ENCODE measurements around the gene TERT. TPM values are rescaled to one million over a fixed set of nuclear protein-coding genes. Genes with fewer than 3 reads are reported as not detected.

The TERT gene
- total RNA-seq, 1 donor from 2014 or later: 3.5 TPM

DNA sequence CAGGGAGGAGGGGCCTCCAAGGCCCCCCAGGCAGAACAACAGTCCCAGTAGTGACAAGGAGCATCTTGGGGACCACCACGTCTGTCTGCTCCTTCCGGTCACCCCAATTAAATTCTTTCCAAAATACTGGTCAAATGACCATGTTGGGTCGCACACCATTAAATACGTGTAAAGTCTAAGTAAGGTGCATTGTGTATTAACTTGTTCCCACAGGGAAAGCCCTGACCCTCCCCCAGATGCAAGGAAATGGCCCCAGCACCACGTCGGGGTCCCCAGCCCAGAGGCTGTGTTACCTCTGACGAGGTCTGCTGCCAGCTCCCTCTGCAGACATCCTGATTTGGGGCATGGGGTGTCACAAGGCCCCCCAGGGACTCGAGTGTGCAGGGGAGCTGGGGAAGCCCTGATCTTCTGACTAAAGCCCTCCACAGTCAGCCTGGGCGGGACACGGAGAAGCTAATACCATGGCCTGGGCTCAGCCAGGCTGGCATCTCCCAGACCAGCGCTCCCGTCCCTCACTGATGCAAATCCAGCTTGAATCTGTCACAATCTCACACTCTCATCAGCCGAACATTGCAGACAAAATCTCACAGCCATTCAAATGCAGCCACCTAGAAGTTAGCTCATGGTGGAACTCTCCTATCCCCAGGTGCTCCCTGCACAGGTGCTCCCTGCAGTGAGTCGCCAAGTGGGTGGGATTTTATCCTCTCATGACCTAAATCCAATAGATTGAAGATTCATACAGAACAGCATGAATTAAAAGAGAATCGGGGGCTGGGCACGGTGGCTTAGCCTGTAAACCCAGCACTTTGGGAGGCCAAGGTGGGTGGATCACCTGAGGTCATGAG, 13.6 kb downstream of the TERT start:
- Mint-ChIP-seq H3K4me1 (ENCODE audit: low read depth) (no peaks in the 10 kb centered on the region), H3K36me3 (ENCODE audit: insufficient read depth) (no peaks in the 10 kb centered on the region), H3K9me3 (ENCODE audit: low read depth) (no peaks in the 10 kb centered on the region), H3K4me3 (ENCODE audit: low read depth) (no peak overlapping the region), H3K27me3 (no peaks in the 10 kb centered on the region), H3K27ac (no peak overlapping the region)
- TF ChIP-seq, protein P1, sequence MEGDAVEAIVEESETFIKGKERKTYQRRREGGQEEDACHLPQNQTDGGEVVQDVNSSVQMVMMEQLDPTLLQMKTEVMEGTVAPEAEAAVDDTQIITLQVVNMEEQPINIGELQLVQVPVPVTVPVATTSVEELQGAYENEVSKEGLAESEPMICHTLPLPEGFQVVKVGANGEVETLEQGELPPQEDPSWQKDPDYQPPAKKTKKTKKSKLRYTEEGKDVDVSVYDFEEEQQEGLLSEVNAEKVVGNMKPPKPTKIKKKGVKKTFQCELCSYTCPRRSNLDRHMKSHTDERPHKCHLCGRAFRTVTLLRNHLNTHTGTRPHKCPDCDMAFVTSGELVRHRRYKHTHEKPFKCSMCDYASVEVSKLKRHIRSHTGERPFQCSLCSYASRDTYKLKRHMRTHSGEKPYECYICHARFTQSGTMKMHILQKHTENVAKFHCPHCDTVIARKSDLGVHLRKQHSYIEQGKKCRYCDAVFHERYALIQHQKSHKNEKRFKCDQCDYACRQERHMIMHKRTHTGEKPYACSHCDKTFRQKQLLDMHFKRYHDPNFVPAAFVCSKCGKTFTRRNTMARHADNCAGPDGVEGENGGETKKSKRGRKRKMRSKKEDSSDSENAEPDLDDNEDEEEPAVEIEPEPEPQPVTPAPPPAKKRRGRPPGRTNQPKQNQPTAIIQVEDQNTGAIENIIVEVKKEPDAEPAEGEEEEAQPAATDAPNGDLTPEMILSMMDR (IDR thresholded peaks at IDR 0.05; ENCODE audit: unreplicated experiment): no peak
- DNase-seq (ENCODE audit: low spot score, unreplicated experiment): no peak

DNA sequence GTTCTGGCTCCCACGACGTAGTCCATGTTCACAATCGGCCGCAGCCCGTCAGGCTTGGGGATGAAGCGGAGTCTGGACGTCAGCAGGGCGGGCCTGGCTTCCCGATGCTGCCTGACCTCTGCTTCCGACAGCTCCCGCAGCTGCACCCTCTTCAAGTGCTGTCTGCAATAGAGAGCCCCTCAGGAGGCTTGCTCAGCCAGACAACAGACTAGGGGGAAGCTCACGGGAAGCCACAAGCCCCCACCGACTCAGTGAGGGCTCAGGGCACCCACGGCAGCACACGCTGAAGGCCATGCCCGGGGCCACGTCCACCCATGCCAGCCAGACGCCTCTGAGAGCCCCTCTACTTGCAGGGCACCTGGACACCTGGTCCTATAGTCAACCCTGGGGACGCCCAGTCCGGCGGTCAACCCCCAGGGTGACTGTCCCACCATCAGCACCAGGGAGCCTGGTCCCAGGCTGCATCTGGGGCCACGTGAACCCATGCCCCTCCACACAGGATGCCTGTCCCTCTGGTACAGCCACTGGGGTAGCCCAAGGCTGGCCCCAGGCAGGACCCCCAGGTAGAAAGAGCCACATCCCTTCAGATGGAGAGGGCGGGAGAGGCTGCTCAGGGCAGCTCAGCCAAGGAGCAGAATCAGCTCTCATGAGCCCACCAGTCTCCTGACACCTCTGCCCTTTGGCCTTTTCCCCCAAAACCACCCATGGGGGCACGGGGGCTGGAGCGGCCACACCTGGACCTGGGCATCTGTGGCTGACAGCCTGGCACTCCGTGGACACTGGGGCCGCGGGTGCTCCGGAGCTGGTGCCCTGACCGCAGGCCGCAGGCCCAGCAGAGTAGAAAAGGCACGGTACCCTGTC, 14.5 kb downstream of the TERT start:
- Mint-ChIP-seq H3K27me3 (no peaks in the 10 kb centered on the region), H3K4me1 (ENCODE audit: low read depth) (no peaks in the 10 kb centered on the region), H3K9me3 (ENCODE audit: low read depth) (no peaks in the 10 kb centered on the region), H3K4me3 (ENCODE audit: low read depth) (no peak overlapping the region), H3K27ac (no peak overlapping the region), H3K36me3 (ENCODE audit: insufficient read depth) (no peaks in the 10 kb centered on the region)
- TF ChIP-seq, protein P1 (IDR thresholded peaks at IDR 0.05; ENCODE audit: unreplicated experiment): no peak
- no peak for DNase-seq (ENCODE audit: low spot score, unreplicated experiment)

DNA sequence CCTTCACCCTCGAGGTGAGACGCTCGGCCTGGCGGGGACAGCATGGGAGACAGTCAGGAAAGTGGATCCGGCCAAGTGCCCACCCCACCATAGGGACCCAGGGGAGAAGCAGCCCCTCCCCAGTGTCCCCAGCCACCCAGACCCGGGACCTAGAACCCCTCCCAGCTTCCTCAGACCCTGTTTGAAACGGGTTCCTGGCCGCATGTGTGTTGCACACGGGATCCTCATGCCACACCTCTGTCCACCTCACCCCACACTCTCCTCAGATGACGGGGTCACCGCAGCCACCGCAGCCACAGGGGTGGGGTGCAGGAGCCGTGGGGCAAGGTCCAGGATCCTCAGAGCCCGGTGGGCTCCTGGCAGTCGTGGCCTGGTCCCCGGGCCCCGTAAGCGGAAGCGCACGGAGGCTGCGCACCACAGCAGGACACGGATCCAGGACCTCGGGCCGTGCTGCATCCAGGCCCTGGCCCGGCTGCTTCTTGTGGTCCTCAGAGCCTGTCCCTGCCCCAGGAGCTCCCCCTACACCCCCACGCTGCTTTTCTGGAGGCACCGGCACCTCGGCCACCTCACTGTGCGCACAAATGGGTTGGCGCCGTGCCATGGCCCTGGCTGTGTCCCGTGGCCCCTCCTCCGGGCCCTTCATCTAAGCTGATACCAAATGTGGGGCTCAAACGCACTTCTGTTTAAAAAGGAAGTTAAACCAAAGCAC, 15.3 kb downstream of the TERT start:
- Mint-ChIP-seq H3K4me1 (ENCODE audit: low read depth) (no peaks in the 10 kb centered on the region), H3K9me3 (ENCODE audit: low read depth) (no peaks in the 10 kb centered on the region), H3K36me3 (ENCODE audit: insufficient read depth) (no peaks in the 10 kb centered on the region), H3K27me3 (no peaks in the 10 kb centered on the region), H3K27ac (no peak overlapping the region), H3K4me3 (ENCODE audit: low read depth) (no peak overlapping the region)
- DNase-seq (ENCODE audit: low spot score, unreplicated experiment): no peak
- TF ChIP-seq, protein P1 (IDR thresholded peaks at IDR 0.05; ENCODE audit: unreplicated experiment): no peak

DNA sequence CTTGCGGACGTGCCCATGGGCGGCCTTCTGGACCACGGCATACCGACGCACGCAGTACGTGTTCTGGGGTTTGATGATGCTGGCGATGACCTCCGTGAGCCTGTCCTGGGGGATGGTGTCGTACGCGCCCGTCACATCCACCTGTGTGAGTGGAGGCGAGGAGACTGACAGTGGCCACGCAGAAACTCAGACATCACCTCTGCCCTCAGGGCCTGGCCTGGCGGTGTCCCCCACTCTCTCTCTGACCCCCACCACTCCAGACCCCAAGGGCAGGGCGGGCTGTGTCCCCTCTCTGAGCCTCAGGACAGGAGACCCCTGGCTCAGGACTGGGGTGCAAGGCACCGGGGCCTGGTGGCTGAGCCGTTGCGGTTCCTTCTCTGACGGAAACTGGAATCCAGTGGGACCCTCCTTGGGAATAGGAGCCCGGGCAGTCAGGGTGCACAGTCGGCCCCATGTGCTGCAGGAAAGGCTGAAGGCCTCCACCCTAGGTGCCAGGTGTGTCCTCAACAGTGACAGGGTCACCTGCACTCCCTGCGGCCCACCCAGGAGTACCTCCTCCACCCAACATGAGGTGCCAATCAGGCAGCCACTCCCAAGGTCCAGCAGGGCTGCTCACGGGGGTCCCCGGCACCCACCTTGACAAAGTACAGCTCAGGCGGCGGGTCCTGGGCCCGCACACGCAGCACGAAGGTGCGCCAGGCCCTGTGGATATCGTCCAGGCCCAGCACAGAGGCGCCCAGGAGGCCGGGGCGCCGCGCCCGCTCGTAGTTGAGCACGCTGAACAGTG, 16.0 kb downstream of the TERT start:
- DNase-seq (ENCODE audit: low spot score, unreplicated experiment): no peak
- Mint-ChIP-seq H3K27ac (no peak overlapping the region), H3K4me3 (ENCODE audit: low read depth) (no peak overlapping the region), H3K27me3 (no peaks in the 10 kb centered on the region), H3K36me3 (ENCODE audit: insufficient read depth) (no peaks in the 10 kb centered on the region), H3K4me1 (ENCODE audit: low read depth) (no peaks in the 10 kb centered on the region), H3K9me3 (ENCODE audit: low read depth) (no peaks in the 10 kb centered on the region)
- TF ChIP-seq, protein P1 (IDR thresholded peaks at IDR 0.05; ENCODE audit: unreplicated experiment): no peak
